OCI-LY3 (cell line): ENCODE data around the gene RBCK1.

ENCODE experiments used
- EZH2phosphoT487 ChIP-seq: fragments of 200-600 bp; shearing (Covaris generic); IDR thresholded peaks from 2 replicates; pipeline ENCODE4 v1.6.1; 2018; ENCODE audit warnings: antibody characterized with exemption, mixed run types, low read depth
- TF ChIP-seq, protein P1 (sequence below): fragments of 200-600, 300-600 bp; sonication (generic); IDR thresholded peaks from 2 replicates; pipeline ENCODE4 v1.5.1; 2014; ENCODE audit warnings: antibody characterized with exemption, low read length, low read depth

DNA sequence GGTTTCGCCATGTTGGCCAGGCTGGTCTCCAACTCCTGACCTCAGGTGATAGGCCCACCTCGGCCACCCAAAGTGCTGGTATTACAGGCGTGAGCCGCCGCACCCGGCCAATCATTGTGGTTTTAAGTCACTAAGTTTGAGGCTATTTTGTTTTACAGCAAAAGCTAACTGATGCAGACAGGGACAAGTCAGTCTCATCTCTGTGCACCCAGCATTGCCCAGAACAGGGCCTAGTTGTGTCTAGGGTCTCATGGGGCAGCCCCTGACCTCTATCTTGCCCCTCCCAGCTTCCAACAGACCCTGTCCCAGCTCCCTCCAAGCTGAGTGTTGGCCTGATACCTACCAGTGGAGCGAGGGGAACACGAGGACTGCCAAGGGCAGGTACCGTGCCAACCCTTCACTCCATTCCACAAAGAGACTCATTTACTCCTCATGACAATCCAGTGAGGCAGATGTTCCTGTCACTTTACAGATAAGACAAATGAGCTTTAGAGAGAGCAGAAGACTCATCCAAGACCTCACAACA, 8.9 kb upstream of the RBCK1 start:
- TF ChIP-seq, protein P1, sequence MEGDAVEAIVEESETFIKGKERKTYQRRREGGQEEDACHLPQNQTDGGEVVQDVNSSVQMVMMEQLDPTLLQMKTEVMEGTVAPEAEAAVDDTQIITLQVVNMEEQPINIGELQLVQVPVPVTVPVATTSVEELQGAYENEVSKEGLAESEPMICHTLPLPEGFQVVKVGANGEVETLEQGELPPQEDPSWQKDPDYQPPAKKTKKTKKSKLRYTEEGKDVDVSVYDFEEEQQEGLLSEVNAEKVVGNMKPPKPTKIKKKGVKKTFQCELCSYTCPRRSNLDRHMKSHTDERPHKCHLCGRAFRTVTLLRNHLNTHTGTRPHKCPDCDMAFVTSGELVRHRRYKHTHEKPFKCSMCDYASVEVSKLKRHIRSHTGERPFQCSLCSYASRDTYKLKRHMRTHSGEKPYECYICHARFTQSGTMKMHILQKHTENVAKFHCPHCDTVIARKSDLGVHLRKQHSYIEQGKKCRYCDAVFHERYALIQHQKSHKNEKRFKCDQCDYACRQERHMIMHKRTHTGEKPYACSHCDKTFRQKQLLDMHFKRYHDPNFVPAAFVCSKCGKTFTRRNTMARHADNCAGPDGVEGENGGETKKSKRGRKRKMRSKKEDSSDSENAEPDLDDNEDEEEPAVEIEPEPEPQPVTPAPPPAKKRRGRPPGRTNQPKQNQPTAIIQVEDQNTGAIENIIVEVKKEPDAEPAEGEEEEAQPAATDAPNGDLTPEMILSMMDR, result no peak
- TF ChIP-seq EZH2phosphoT487, result no peak
